Astrocyte of the spinal cord (primary cell): ENCODE measurements around the gene SCIN.
A peak's percentile ranks its signal among the peaks of the same experiment; 100 is the strongest.
"Not testable (repeated sequence)": the region's sequence is repeated elsewhere in the genome, so short reads cannot be mapped to it uniquely, and the experiment has no call there.

Experiments used
- DNase-seq: peaks from one replicate; pipeline ENCODE4 v3.0.0; 2011; ENCODE audit warnings: low read depth, low spot score
- H3K4me3 ChIP-seq: 2 replicates; pipeline ENCODE4 v1.5.1; 2011; ENCODE audit warnings: low read depth, mild to moderate bottlenecking, low read length, moderate library complexity
- CTCF ChIP-seq: IDR thresholded peaks from 2 replicates; pipeline ENCODE4 v1.5.1; 2012; ENCODE audit warnings: low read depth, mild to moderate bottlenecking, low read length, inconsistent platforms
- in situ Hi-C: cut with HindIII; loops from 2 replicates; pipeline ENCODE4 v1.10.0; 2017; ENCODE audit warnings: low sequenced_read_pairs

SCIN gene

GRCh38 chr7:12690041-12690878 lies 119.7 kb downstream of the SCIN start:
- no peak for TF ChIP-seq CTCF
- in situ Hi-C loops: no loop called here
- H3K4me3 ChIP-seq: peak overlapping the region; percentile 38

GRCh38 chr7:12691388-12691787 lies 120.9 kb downstream of the SCIN start:
- H3K4me3 ChIP-seq, in situ Hi-C loops, DNase-seq: not testable (repeated sequence)

More at GRCh38 chr7:12690041-12690878, 119.7 kb downstream of the SCIN start:
- DNase-seq: no peak

DNA sequence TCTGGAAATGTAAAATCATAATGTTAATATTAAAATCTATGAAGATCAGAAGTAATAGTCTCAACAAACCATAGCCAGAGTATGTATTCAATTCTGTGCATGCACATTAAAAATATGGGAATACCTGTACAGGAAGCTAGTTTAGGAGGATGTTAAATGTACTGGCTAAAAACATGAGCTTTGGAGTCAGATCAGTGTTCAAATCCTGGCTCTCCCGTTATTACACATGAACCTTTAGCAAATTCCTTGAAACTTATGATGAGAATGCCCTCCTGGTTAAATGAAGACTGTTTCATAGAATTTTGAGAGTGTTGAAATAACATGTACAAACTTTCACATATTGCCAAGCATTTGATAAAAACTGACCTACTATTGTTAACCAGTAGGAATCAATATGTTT lies 121.5 kb downstream of the SCIN start:
- in situ Hi-C loops: no loop called here
- H3K4me3 ChIP-seq: no peak overlapping the region
- TF ChIP-seq CTCF: no peak
- no peak for DNase-seq

GRCh38 chr7:12692479-12693259 lies 122.1 kb downstream of the SCIN start:
- in situ Hi-C loops: no loop called here
- H3K4me3 ChIP-seq: no peak overlapping the region
- TF ChIP-seq CTCF: no peak
- no peak for DNase-seq

DNA sequence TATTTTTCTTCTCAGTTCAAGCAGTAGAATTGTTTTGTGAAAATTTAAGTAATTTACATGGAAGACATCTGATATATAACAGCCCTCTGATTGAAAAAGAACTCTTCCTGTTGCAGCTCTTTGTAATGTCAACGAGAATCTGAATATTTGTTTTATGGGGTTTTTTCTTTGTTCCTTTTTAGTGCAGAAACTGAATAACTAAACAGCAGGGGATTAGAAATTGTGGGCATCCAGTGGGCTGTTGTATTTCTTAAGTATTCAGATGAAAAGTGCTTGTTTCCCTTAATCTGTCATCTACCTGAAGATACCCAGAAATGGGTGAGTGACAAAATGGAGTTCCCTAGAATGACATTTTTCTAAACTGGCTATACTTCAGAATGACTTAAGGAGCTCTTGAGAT lies 124.3 kb downstream of the SCIN start:
- in situ Hi-C loops: no loop called here
- no peak overlapping the region for H3K4me3 ChIP-seq
- TF ChIP-seq CTCF: no peak
- DNase-seq: no peak

DNA sequence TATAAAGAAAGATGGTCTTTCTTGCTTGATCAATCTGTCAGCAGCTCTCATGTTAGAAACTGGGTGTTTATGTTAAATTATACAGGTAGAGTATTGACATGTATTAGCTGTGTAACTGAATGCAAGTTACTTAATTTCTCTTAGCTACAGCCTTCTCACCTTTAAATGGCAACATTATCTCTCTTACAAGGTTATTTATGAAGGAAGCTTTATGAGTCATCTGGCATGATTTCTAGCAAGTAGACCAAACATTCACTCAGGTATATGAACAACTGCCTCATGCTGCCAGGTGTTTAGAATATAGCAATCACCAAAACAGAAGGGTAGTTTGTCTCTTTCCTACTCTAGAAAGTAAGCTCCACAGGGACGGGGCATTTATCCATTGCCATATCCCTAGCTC lies 125.4 kb downstream of the SCIN start:
- in situ Hi-C loops: no loop called here
- TF ChIP-seq CTCF: no peak
- no peak for DNase-seq
- no peak overlapping the region for H3K4me3 ChIP-seq

- no peak overlapping the region for H3K4me3 ChIP-seq
- no peak for TF ChIP-seq CTCF
- DNase-seq: no peak
- in situ Hi-C loops: no loop called here
Measured at GRCh38 chr7:12699299-12699698, 128.8 kb downstream of the SCIN start.
